Measurements from ENCODE around the gene PCSK6.

PCSK6 gene

GRCh38 chr15:101482526-101483371, 6.8 kb downstream of the PCSK6 start:
- Mint-ChIP-seq H3K27ac (no peak overlapping the region), H3K9me3 (no peaks in the 10 kb centered on the region), H3K4me1 (peaks cover 6% of the 10 kb centered on the region), H3K4me3 (no peak overlapping the region), H3K36me3 (no peaks in the 10 kb centered on the region)
- ATAC-seq (peak; percentile 4), DNase-seq (ENCODE audit: low spot score in 2 of 2) (no peak)

GRCh38 chr15:101481917-101482525, 7.5 kb downstream of the PCSK6 start:
- Mint-ChIP-seq H3K4me3 (no peak overlapping the region), H3K36me3 (no peaks in the 10 kb centered on the region), H3K9me3 (no peaks in the 10 kb centered on the region), H3K27ac (no peak overlapping the region), H3K4me1 (peaks cover 6% of the 10 kb centered on the region)
- DNase-seq (ENCODE audit: low spot score in 2 of 2) (no peak), ATAC-seq (peak; percentile 14)

- peaks cover 6% of the 10 kb centered on the region for H3K4me1 Mint-ChIP-seq
- no peaks in the 10 kb centered on the region for H3K9me3 Mint-ChIP-seq
- DNase-seq (ENCODE audit: low spot score in 2 of 2) (no peak), ATAC-seq (no peak)
- H3K27ac Mint-ChIP-seq = no peak overlapping the region
- H3K36me3 Mint-ChIP-seq = no peaks in the 10 kb centered on the region
- H3K4me3 Mint-ChIP-seq = no peak overlapping the region
These were observed 8.2 kb downstream of the PCSK6 start for GRCh38 chr15:101481381-101481705.

GRCh38 chr15:101480613-101481380, 8.7 kb downstream of the PCSK6 start:
- Mint-ChIP-seq H3K4me3 (no peak overlapping the region), H3K9me3 (no peaks in the 10 kb centered on the region), H3K36me3 (no peaks in the 10 kb centered on the region), H3K27ac (no peak overlapping the region), H3K4me1 (peaks cover 6% of the 10 kb centered on the region)
- DNase-seq (ENCODE audit: low spot score in 2 of 2) (no peak), ATAC-seq (no peak)

- DNase-seq (ENCODE audit: low spot score in 2 of 2) (no peak), ATAC-seq (no peak)
- H3K4me3 Mint-ChIP-seq = no peak overlapping the region
- no peak overlapping the region for H3K27ac Mint-ChIP-seq
- no peaks in the 10 kb centered on the region for H3K9me3 Mint-ChIP-seq
- no peaks in the 10 kb centered on the region for H3K36me3 Mint-ChIP-seq
- H3K4me1 Mint-ChIP-seq = peaks cover 6% of the 10 kb centered on the region
These were observed 9.5 kb downstream of the PCSK6 start for GRCh38 chr15:101479851-101480612.

GRCh38 chr15:101479342-101479845, 10.1 kb downstream of the PCSK6 start:
- Mint-ChIP-seq H3K4me3 (no peak overlapping the region), H3K36me3 (no peaks in the 10 kb centered on the region), H3K27ac (no peak overlapping the region), H3K4me1 (peaks cover 6% of the 10 kb centered on the region), H3K9me3 (no peaks in the 10 kb centered on the region)
- no peak for DNase-seq (ENCODE audit: low spot score in 2 of 2)
- ATAC-seq = no peak

GRCh38 chr15:101478701-101479341, 10.7 kb downstream of the PCSK6 start:
- Mint-ChIP-seq H3K9me3 (no peaks in the 10 kb centered on the region), H3K4me1 (peaks cover 6% of the 10 kb centered on the region), H3K27ac (no peak overlapping the region), H3K4me3 (no peak overlapping the region), H3K36me3 (no peaks in the 10 kb centered on the region)
- no peak for ATAC-seq
- no peak for DNase-seq (ENCODE audit: low spot score in 2 of 2)

GRCh38 chr15:101477851-101478362, 11.6 kb downstream of the PCSK6 start:
- Mint-ChIP-seq H3K4me3 (no peak overlapping the region), H3K36me3 (no peaks in the 10 kb centered on the region), H3K27ac (no peak overlapping the region), H3K4me1 (peaks cover 6% of the 10 kb centered on the region), H3K9me3 (no peaks in the 10 kb centered on the region)
- no peak for DNase-seq (ENCODE audit: low spot score in 2 of 2)
- ATAC-seq = no peak

- ATAC-seq (no peak), DNase-seq (ENCODE audit: low spot score in 2 of 2) (no peak)
- no peaks in the 10 kb centered on the region for H3K9me3 Mint-ChIP-seq
- H3K36me3 Mint-ChIP-seq = no peaks in the 10 kb centered on the region
- no peak overlapping the region for H3K4me3 Mint-ChIP-seq
- H3K27ac Mint-ChIP-seq = no peak overlapping the region
- H3K4me1 Mint-ChIP-seq = peaks cover 6% of the 10 kb centered on the region
These were observed 12.8 kb downstream of the PCSK6 start for GRCh38 chr15:101476756-101477155.

GRCh38 chr15:101474983-101475382, 14.5 kb downstream of the PCSK6 start:
- no peak for ATAC-seq
- H3K4me1 Mint-ChIP-seq = no peaks in the 10 kb centered on the region
- no peak for DNase-seq (ENCODE audit: low spot score in 2 of 2)
- H3K4me3 Mint-ChIP-seq = no peak overlapping the region
- no peak overlapping the region for H3K27ac Mint-ChIP-seq
- H3K9me3 Mint-ChIP-seq = no peaks in the 10 kb centered on the region
- no peaks in the 10 kb centered on the region for H3K36me3 Mint-ChIP-seq

- no peaks in the 10 kb centered on the region for H3K9me3 Mint-ChIP-seq
- no peak overlapping the region for H3K4me3 Mint-ChIP-seq
- H3K36me3 Mint-ChIP-seq = no peaks in the 10 kb centered on the region
- ATAC-seq (no peak), DNase-seq (ENCODE audit: low spot score in 2 of 2) (no peak)
- no peak overlapping the region for H3K27ac Mint-ChIP-seq
- H3K4me1 Mint-ChIP-seq = no peaks in the 10 kb centered on the region
These were observed 15.3 kb downstream of the PCSK6 start for GRCh38 chr15:101474233-101474632.

GRCh38 chr15:101472033-101472432, 17.5 kb downstream of the PCSK6 start:
- H3K9me3 Mint-ChIP-seq = no peaks in the 10 kb centered on the region
- H3K36me3 Mint-ChIP-seq = no peaks in the 10 kb centered on the region
- H3K4me3 Mint-ChIP-seq = no peak overlapping the region
- no peak overlapping the region for H3K27ac Mint-ChIP-seq
- DNase-seq (ENCODE audit: low spot score in 2 of 2) = no peak
- ATAC-seq = no peak
- no peaks in the 10 kb centered on the region for H3K4me1 Mint-ChIP-seq

GRCh38 chr15:101470548-101471239, 18.8 kb downstream of the PCSK6 start:
- DNase-seq (ENCODE audit: low spot score in 2 of 2) = no peak
- no peaks in the 10 kb centered on the region for H3K36me3 Mint-ChIP-seq
- H3K4me1 Mint-ChIP-seq = no peaks in the 10 kb centered on the region
- no peak overlapping the region for H3K27ac Mint-ChIP-seq
- H3K4me3 Mint-ChIP-seq = no peak overlapping the region
- ATAC-seq = no peak
- peaks cover 4% of the 10 kb centered on the region for H3K9me3 Mint-ChIP-seq

Measured in stimulated activated effector memory CD8-positive, alpha-beta T cell treated with anti-CD3 and anti-CD28 coated beads, Interleukin-12 subunit alpha, Interleukin-12 subunit beta, amount 100 ng/mL, for 72 hours (primary cell).